H1 (cell line): Measurements from ENCODE around the gene SAAL1. TPM values are rescaled to one million over a fixed set of nuclear protein-coding genes. Genes with fewer than 3 reads are reported as not detected.

Experiments used
- CTCF ChIA-PET: fragments of 300-600 bp; sonication (Branson Sonifier 250); formaldehyde crosslinking; loops from one replicate; lab custom pipeline; 2021; ENCODE audit not compliant: partially characterized antibody; lab: Charles Lee
- POLR2A ChIA-PET: fragments of 300-600 bp; sonication (Branson Sonifier 250); formaldehyde crosslinking; loops from one replicate; lab custom pipeline; 2021; ENCODE audit warnings: inconsistent platforms; ENCODE audit not compliant: partially characterized antibody; lab: Charles Lee
- DNase-seq, 2 experiments: peaks; one replicate each; pipeline versions ENCODE4 v3.0.0 to v3.0.0-alpha.2; 2010 to 2022; ENCODE audit warnings: low spot score in 2 of 2, low read depth in 1 of 2, mixed read lengths in 1 of 2
- FAIRE-seq: peaks from 2 replicates; lab custom pipeline; 2011; peaks lifted over from hg19 to GRCh38; lab: Jason Lieb, UNC
- H2AFZ ChIP-seq: 2 replicates; pipeline ENCODE4 v1.8.1; 2012; ENCODE audit warnings: low read length, inconsistent platforms
- H2AK5ac ChIP-seq: 2 replicates; pipeline ENCODE4 v1.6.1; 2013; ENCODE audit warnings: low read depth, low read length
- H2BK120ac ChIP-seq: replicated peaks from 2 replicates; pipeline ENCODE3; 2013; ENCODE audit warnings: low read depth, low read length, inconsistent platforms
- H2BK12ac ChIP-seq: 2 replicates; pipeline ENCODE4 v1.6.1; 2013; ENCODE audit warnings: low read depth, low read length
- H2BK15ac ChIP-seq: 2 replicates; pipeline ENCODE4 v1.6.1; 2013; ENCODE audit warnings: low read length
- H2BK20ac ChIP-seq: 2 replicates; pipeline ENCODE4 v1.6.1; 2013; ENCODE audit warnings: low read length
- H2BK5ac ChIP-seq: 2 replicates; pipeline ENCODE4 v1.6.1; 2013; ENCODE audit warnings: low read depth, low read length
- H3K14ac ChIP-seq: 2 replicates; pipeline ENCODE4 v1.6.1; 2013; ENCODE audit warnings: inconsistent platforms; ENCODE audit not compliant: insufficient read length
- H3K18ac ChIP-seq: 2 replicates; pipeline ENCODE4 v1.6.1; 2013; ENCODE audit warnings: low read length; ENCODE audit errors: extremely low read depth
- H3K23ac ChIP-seq: 2 replicates; pipeline ENCODE4 v1.6.1; 2013; ENCODE audit warnings: inconsistent platforms; ENCODE audit not compliant: insufficient read length
- H3K23me2 ChIP-seq: 2 replicates; pipeline ENCODE4 v1.6.1; 2013; ENCODE audit warnings: low read depth, low read length
- H3K27ac ChIP-seq: 2 replicates; pipeline ENCODE4 v1.6.1; 2011; ENCODE audit warnings: low read depth, low read length, inconsistent platforms
- H3K27me3 ChIP-seq, 4 experiments: replicated peaks in 1 of 4; 1 replicate in 1 of 4; 2 replicates in 3 of 4; pipeline versions ENCODE4 v1.6.1 to v1.8.1; 2011 to 2013; ENCODE audit warnings: low read length in 3 of 4, mild to moderate bottlenecking in 3 of 4, inconsistent platforms in 2 of 4, mixed read lengths in 2 of 4, moderate library complexity in 1 of 4; ENCODE audit not compliant: control insufficient read depth in 3 of 4, insufficient read depth in 3 of 4; ENCODE audit errors: extremely low read depth in 1 of 4
- H3K36me3 ChIP-seq, 4 experiments: 2 replicates each; pipeline versions ENCODE4 v1.6.1 to v1.8.1; 2011 to 2013; ENCODE audit warnings: mild to moderate bottlenecking in 4 of 4, low read length in 3 of 4, moderate library complexity in 2 of 4, control low read depth in 1 of 4, inconsistent platforms in 1 of 4; ENCODE audit not compliant: insufficient read depth in 4 of 4, control insufficient read depth in 2 of 4
- H3K4ac ChIP-seq: replicated peaks from 2 replicates; pipeline ENCODE3; 2013; ENCODE audit warnings: low read length, low read depth, mixed read lengths, inconsistent platforms; ENCODE audit not compliant: insufficient read length
- H3K4me1 ChIP-seq, 4 experiments: replicated peaks in 1 of 4; 1 replicate in 1 of 4; 2 replicates in 3 of 4; pipeline versions ENCODE4 v1.6.1 to v1.8.1; 2011 to 2013; ENCODE audit warnings: low read length in 3 of 4, inconsistent platforms in 2 of 4, mixed read lengths in 1 of 4; ENCODE audit not compliant: insufficient read depth in 4 of 4, control insufficient read depth in 3 of 4
- H3K4me2 ChIP-seq, 2 experiments: 2 replicates each; pipeline versions ENCODE4 v1.6.1 to v1.8.1; 2011 to 2013; ENCODE audit warnings: low read depth in 2 of 2, low read length in 2 of 2, control low read depth in 1 of 2, inconsistent platforms in 1 of 2, mild to moderate bottlenecking in 1 of 2; ENCODE audit not compliant: insufficient read depth in 1 of 2
- H3K4me3 ChIP-seq, 4 experiments: fragments of 200-600, 300-600 bp in 1 of 4; sonication (generic), shearing (Covaris generic), sonication (Bioruptor Twin) in 1 of 4; 2 replicates each; pipeline versions ENCODE4 v1.5.1 to v1.8.1; 2011 to 2016; ENCODE audit warnings: low read length in 4 of 4, low read depth in 3 of 4, control low read depth in 2 of 4, inconsistent platforms in 2 of 4, mild to moderate bottlenecking in 2 of 4, mixed read lengths in 1 of 4, moderate library complexity in 1 of 4; ENCODE audit not compliant: insufficient read depth in 2 of 4; ENCODE audit errors: extremely low read depth in 1 of 4
- H3K56ac ChIP-seq: replicated peaks from 2 replicates; pipeline ENCODE3; 2013; ENCODE audit warnings: low read depth, mild to moderate bottlenecking, mixed read lengths, low read length, inconsistent platforms; ENCODE audit not compliant: insufficient read length
- H3K79me1 ChIP-seq: 2 replicates; pipeline ENCODE4 v1.6.1; 2013; ENCODE audit warnings: low read depth, low read length, control low read depth
- H3K79me2 ChIP-seq, 2 experiments: 2 replicates each; pipeline versions ENCODE4 v1.6.1 to v1.8.1; 2012 to 2013; ENCODE audit warnings: low read length in 2 of 2, mild to moderate bottlenecking in 2 of 2, inconsistent platforms in 1 of 2; ENCODE audit not compliant: insufficient read depth in 2 of 2, control insufficient read depth in 1 of 2
- H3K9ac ChIP-seq, 4 experiments: replicated peaks in 1 of 4; 1 replicate in 1 of 4; 2 replicates in 3 of 4; pipeline versions ENCODE4 v1.6.1 to v1.8.1; 2011 to 2013; ENCODE audit warnings: low read depth in 3 of 4, low read length in 3 of 4, control low read depth in 2 of 4, mild to moderate bottlenecking in 2 of 4, moderate library complexity in 2 of 4, inconsistent platforms in 1 of 4; ENCODE audit errors: extremely low read depth in 1 of 4
- H3K9me3 ChIP-seq, 2 experiments: 2 replicates each; pipeline versions ENCODE4 v1.6.1 to v1.8.1; 2012 to 2013; ENCODE audit warnings: mild to moderate bottlenecking in 2 of 2, moderate library complexity in 2 of 2, control low read depth in 1 of 2, inconsistent platforms in 1 of 2, low read depth in 1 of 2, low read length in 1 of 2, mixed read lengths in 1 of 2; ENCODE audit not compliant: insufficient read depth in 2 of 2
- H4K20me1 ChIP-seq, 2 experiments: replicated peaks in 1 of 2; 2 replicates each; pipeline versions ENCODE3 to v1.8.1; 2011 to 2013; ENCODE audit warnings: inconsistent platforms in 2 of 2, low read length in 2 of 2, mild to moderate bottlenecking in 1 of 2; ENCODE audit not compliant: insufficient read depth in 2 of 2, control insufficient read depth in 1 of 2
- H4K5ac ChIP-seq: 2 replicates; pipeline ENCODE4 v1.6.1; 2013; ENCODE audit warnings: low read length, low read depth, mixed read lengths, inconsistent platforms; ENCODE audit not compliant: insufficient read length
- H4K8ac ChIP-seq: 2 replicates; pipeline ENCODE4 v1.8.0; 2013; ENCODE audit warnings: mild to moderate bottlenecking, moderate library complexity, low read length, inconsistent platforms; ENCODE audit not compliant: insufficient read depth; ENCODE audit errors: extremely low read depth
- H4K91ac ChIP-seq: replicated peaks from 2 replicates; pipeline ENCODE3; 2013; ENCODE audit warnings: low read length, mixed read lengths, inconsistent platforms; ENCODE audit not compliant: insufficient read length
- CBX5 ChIP-seq: fragments of 300-800, 300-1000 bp; sonication (generic); IDR thresholded peaks from 2 replicates; pipeline ENCODE4 v1.7.1; 2016; ENCODE audit warnings: antibody characterized with exemption, low read length, low read depth
- CHD1 ChIP-seq: IDR thresholded peaks from 2 replicates; pipeline ENCODE4 v1.6.1; 2012; ENCODE audit warnings: low read depth, low read length, improper control_type of control experiment
- CHD2 ChIP-seq: IDR thresholded peaks from 2 replicates; pipeline ENCODE4 v1.6.1; 2012; ENCODE audit warnings: low read length, improper control_type of control experiment
- E2F6 ChIP-seq: IDR thresholded peaks from 2 replicates; pipeline ENCODE4 v1.6.1; 2012; ENCODE audit warnings: inconsistent platforms
- FOSL1 ChIP-seq: IDR thresholded peaks from 2 replicates; pipeline ENCODE4 v1.6.1; 2011; ENCODE audit warnings: mild to moderate bottlenecking, low read depth, low read length, moderate library complexity; ENCODE audit not compliant: insufficient read depth
- HDAC2 ChIP-seq, 2 experiments: fragments of 300-600 bp in 1 of 2; sonication (generic) in 1 of 2; IDR thresholded peaks; 2 replicates each; pipeline ENCODE4 v1.6.1; 2011 to 2012; ENCODE audit warnings: low read depth in 2 of 2, low read length in 2 of 2, mild to moderate bottlenecking in 2 of 2, moderate library complexity in 2 of 2, borderline replicate concordance in 1 of 2, inconsistent platforms in 1 of 2
- KDM4A ChIP-seq: IDR thresholded peaks from one replicate; pipeline ENCODE4 v1.7.1; 2012; ENCODE audit warnings: low read depth, mild to moderate bottlenecking, moderate library complexity, low read length, inconsistent platforms; ENCODE audit not compliant: severe bottlenecking
- POU5F1 ChIP-seq: IDR thresholded peaks from 2 replicates; pipeline ENCODE4 v1.6.1; 2011; ENCODE audit warnings: low read depth, mild to moderate bottlenecking, low read length, moderate library complexity
- RBBP5 ChIP-seq: IDR thresholded peaks from 2 replicates; pipeline ENCODE4 v1.7.1; 2012; ENCODE audit warnings: low read depth, mild to moderate bottlenecking, inconsistent platforms, low read length, moderate library complexity, borderline replicate concordance
- SIRT6 ChIP-seq: IDR thresholded peaks from one replicate; pipeline ENCODE4 v1.7.1; 2012; ENCODE audit warnings: low read length, inconsistent platforms
- SIX5 ChIP-seq: IDR thresholded peaks from 2 replicates; pipeline ENCODE4 v1.6.1; 2011; ENCODE audit warnings: mild to moderate bottlenecking, low read depth, low read length
- USF2 ChIP-seq: IDR thresholded peaks from 2 replicates; pipeline ENCODE4 v1.6.1; 2011; ENCODE audit warnings: low read length, improper control_type of control experiment
- YY1 ChIP-seq: IDR thresholded peaks from 2 replicates; pipeline ENCODE4 v1.6.1; 2011; ENCODE audit warnings: low read depth, mild to moderate bottlenecking, low read length
- WGBS, 2 experiments: shearing (Covaris generic) in 1 of 2; methylation state at CpG; one replicate each; pipeline versions ENCODE4 v1.1.6 to v1.1.7; 2013 to 2015; ENCODE audit warnings: low lambda C conversion rate in 2 of 2, mixed read lengths in 2 of 2, inconsistent platforms in 1 of 2, low coverage in 1 of 2, missing lambda C conversion rate in 1 of 2; ENCODE audit not compliant: insufficient replicate concordance in 2 of 2, insufficient coverage in 1 of 2, insufficient read length in 1 of 2; ENCODE audit errors: extremely low coverage in 1 of 2, missing lambda C conversion rate in 1 of 2; 5-methylcytosine and 5-hydroxymethylcytosine counted together
- polyA plus RNA-seq, 7 experiments: library from polyadenylated mRNA; depleted of rRNA in 3 of 7; stranded (reverse) in 5 of 7; unstranded in 2 of 7; fragments of >200 nt in 5 of 7; fragments of 200-250 nt in 2 of 7; gene quantifications; 1 replicate in 5 of 7; 2 replicates in 1 of 7; 4 replicates in 1 of 7; pipeline versions ENCODE4 v1.2.1 to v1.2.3, GENCODE V29; 2011 to 2013; ENCODE audit warnings: missing spikeins in 2 of 7, mixed read lengths in 2 of 7
- total RNA-seq: library from RNA; stranded (reverse); fragmentation: NEBNext Ultra II Directional; extraction: Animal tissue kit (Norgen Biotek cat#: 25700); gene quantifications from 2 replicates; pipeline ENCODE4 v1.2.1, GENCODE V29; 2021

SAAL1 gene
- total and polyA plus RNA-seq, 2 of the 8 experiments (the other 6 are each of a cell fraction or from before 2014, with no cell fraction given), result 26.4 to 46.6 TPM

- H2AFZ ChIP-seq, result no peak overlapping the region
- TF ChIP-seq SIX5 (no peak), CHD1 (no peak), POU5F1 (no peak), FOSL1 (no peak), KDM4A (no peak), YY1 (no peak), CBX5 (no peak), RBBP5 (no peak), E2F6 (no peak), HDAC2 (IDR thresholded peaks at IDR 0.05; ENCODE audit: borderline replicate concordance in 1 of 2, low read depth in 2 of 2, low read length in 2 of 2) (no peak), USF2 (no peak), SIRT6 (no peak), CHD2 (no peak)
Observed at GRCh38 chr11:18061351-18061750, 44.5 kb downstream of the SAAL1 start.

More at GRCh38 chr11:18061351-18061750, 44.5 kb downstream of the SAAL1 start:
- Histone ChIP-seq H2AK5ac (no peak overlapping the region), H3K23me2 (no peaks in the 10 kb centered on the region), H2BK5ac (no peak overlapping the region), H3K14ac (no peak overlapping the region), H3K4ac (no peak overlapping the region), H4K5ac (no peak overlapping the region), H3K4me1 (0 out of 7 replicates have a peak, but pooled peaks cover 0 to 3% (median 0%) of the 10 kb centered on the region in 4 experiments), H2BK20ac (no peak overlapping the region), H4K20me1 (no peaks in the 10 kb centered on the region), H3K23ac (no peak overlapping the region), H3K27me3 (no peaks in the 10 kb centered on the region), H3K79me2 (no peaks in the 10 kb centered on the region), H3K56ac (no peak overlapping the region), H3K9me3 (no peaks in the 10 kb centered on the region), H3K9ac (no peak overlapping the region), H3K4me2 (no peak overlapping the region), H3K27ac (no peak overlapping the region), H4K91ac (no peak overlapping the region), H4K8ac (no peak overlapping the region), H2BK120ac (no peak overlapping the region), H2BK12ac (no peak overlapping the region), H3K4me3 (no peak overlapping the region), H3K18ac (no peak overlapping the region), H3K36me3 (no peaks in the 10 kb centered on the region), H3K79me1 (no peaks in the 10 kb centered on the region), H2BK15ac (no peak overlapping the region)
- FAIRE-seq (no peak), DNase-seq (no peak)
- CTCF ChIA-PET, result no interaction called here
- WGBS, 2 experiments, result 82% methylated on average over 2 of the region's 2 CpGs; no CpG with 5 or more reads in 1 of the 2 experiments
- POLR2A ChIA-PET, result no interaction called here
